Mucosa of descending colon (tissue), 3 donors: ENCODE results near the gene OR8H1. TPM values are rescaled to one million over a fixed set of nuclear protein-coding genes. Genes with fewer than 3 reads are reported as not detected.

ENCODE experiments used
- ATAC-seq: fragments of 200-7000 bp; cut with Tn5 transposase; one replicate; pipeline ENCODE4 v1.9.1; 2020; ENCODE audit warnings: mild to moderate bottlenecking, moderate library complexity
- DNase-seq, 3 donors: peaks; one replicate each; pipeline ENCODE4 v3.0.0-alpha.2; 2020
- H3K36me3 ChIP-seq: fragments of 200-600 bp; one replicate; pipeline ENCODE4 v1.8.0; 2021; ENCODE audit warnings: low read depth, mild to moderate bottlenecking
- H3K4me1 ChIP-seq: fragments of 200-600 bp; one replicate; pipeline ENCODE4 v1.8.0; 2021; ENCODE audit warnings: low read depth, mild to moderate bottlenecking
- H3K4me3 ChIP-seq: fragments of 200-600 bp; one replicate; pipeline ENCODE4 v1.8.0; 2021; ENCODE audit warnings: mild to moderate bottlenecking
- H3K9me3 ChIP-seq: fragments of 200-600 bp; one replicate; pipeline ENCODE4 v1.8.0; 2021; ENCODE audit warnings: mild to moderate bottlenecking
- CTCF ChIP-seq: fragments of 200-600 bp; IDR thresholded peaks from one replicate; pipeline ENCODE4 v1.8.0; 2022; ENCODE audit warnings: antibody characterized with exemption, mild to moderate bottlenecking
- intact Hi-C, 2 donors: fragments of 100-400 bp; cut with DNase I in 1 of 2; cut with micrococcal nuclease in 1 of 2; formaldehyde crosslinking; loops; one replicate each; pipeline versions ENCODE4 v1.11.0 to v1.11.1; 2022; cut with DNase I, micrococcal nuclease
- long read RNA-seq, 2 donors: library from polyadenylated mRNA; unstranded; transcript quantifications; one replicate each; pipeline ENCODE4 v2.0.0, GENCODE V29; 2019 to 2021
- total RNA-seq, 3 donors: library from RNA; stranded (reverse); fragmentation: NEBNext Ultra II Directional in 2 of 3; extraction: Animal tissue kit (Norgen Biotek cat#: 25700) in 2 of 3; gene quantifications; one replicate each; pipeline versions ENCODE4 v1.2.1 to v1.2.4, GENCODE V29; 2021 to 2023
- donor health status: DM: no; HTN: no; CAD: no; lungs with moderate emphysema.
- donor health status: DM: no; HTN: no; CAD: no.
- donor health status: DM: no; HTN: yes; CAD: no.

OR8H1 gene
- total RNA-seq = not detected
- long read RNA-seq, donor 1 = 0 reads
- long read RNA-seq, donor 2 = 0 reads

- Histone ChIP-seq H3K9me3 (no peaks in the 10 kb centered on the region), H3K4me1 (no peaks in the 10 kb centered on the region), H3K36me3 (no peaks in the 10 kb centered on the region), H3K4me3 (no peak within 1 kb of the TSS)
- TF ChIP-seq CTCF = no peak
- intact Hi-C loops = no loop called here
- DNase-seq (no peak), ATAC-seq (no peak)
These were observed at the start of gene OR8H1 for GRCh38 chr11:56292154-56292553. Gene OR8H1, minus strand, starts transcription at chr11:56292254. Its CDS starts 1,192 bp downstream, at chr11:56291062.

GRCh38 chr11:56340289-56340688 is 48.2 kb upstream of the OR8H1 start:
- no peaks in the 10 kb centered on the region for H3K36me3 ChIP-seq
- intact Hi-C loops = no loop called here
- no peaks in the 10 kb centered on the region for H3K4me1 ChIP-seq
- H3K9me3 ChIP-seq = no peaks in the 10 kb centered on the region
- no peak for ATAC-seq
- H3K4me3 ChIP-seq = no peak overlapping the region
- no peak for DNase-seq
- no peak for TF ChIP-seq CTCF

GRCh38 chr11:56333156-56333555 is 41.1 kb upstream of the OR8H1 start:
- TF ChIP-seq CTCF = no peak
- intact Hi-C loops = no loop called here
- DNase-seq = no peak
- no peaks in the 10 kb centered on the region for H3K9me3 ChIP-seq
- ATAC-seq = no peak
- no peaks in the 10 kb centered on the region for H3K4me1 ChIP-seq
- no peaks in the 10 kb centered on the region for H3K36me3 ChIP-seq
- H3K4me3 ChIP-seq = no peak overlapping the region

- H3K36me3 ChIP-seq = no peaks in the 10 kb centered on the region
- no peaks in the 10 kb centered on the region for H3K4me1 ChIP-seq
- no peak for DNase-seq
- ATAC-seq = no peak
- intact Hi-C loops = no loop called here
- no peaks in the 10 kb centered on the region for H3K9me3 ChIP-seq
- no peak overlapping the region for H3K4me3 ChIP-seq
- no peak for TF ChIP-seq CTCF
These were observed 39.9 kb upstream of the OR8H1 start for GRCh38 chr11:56331861-56332491.

- H3K4me1 ChIP-seq = no peaks in the 10 kb centered on the region
- H3K4me3 ChIP-seq = no peak within 1 kb of the TSS
- H3K36me3 ChIP-seq = no peaks in the 10 kb centered on the region
- TF ChIP-seq CTCF = no peak
- intact Hi-C loops = no loop called here
- ATAC-seq (no peak), DNase-seq (no peak)
- H3K9me3 ChIP-seq = no peaks in the 10 kb centered on the region
These were observed 22.8 kb upstream of the OR8H1 start, which contains the start of gene OR8K3 for GRCh38 chr11:56314844-56315243. Gene OR8K3, plus strand, starts transcription at chr11:56315144. Its CDS starts 3,163 bp downstream, at chr11:56318307.
